ENCODE results near the gene TEX30. TPM values are rescaled to one million over a fixed set of nuclear protein-coding genes. Genes with fewer than 3 reads are reported as not detected.

Gene TEX30
- polyA plus RNA-seq, 1 donor (not counting 4 experiments of a cell fraction or from before 2014, with no cell fraction given) = 16.9 TPM

DNA sequence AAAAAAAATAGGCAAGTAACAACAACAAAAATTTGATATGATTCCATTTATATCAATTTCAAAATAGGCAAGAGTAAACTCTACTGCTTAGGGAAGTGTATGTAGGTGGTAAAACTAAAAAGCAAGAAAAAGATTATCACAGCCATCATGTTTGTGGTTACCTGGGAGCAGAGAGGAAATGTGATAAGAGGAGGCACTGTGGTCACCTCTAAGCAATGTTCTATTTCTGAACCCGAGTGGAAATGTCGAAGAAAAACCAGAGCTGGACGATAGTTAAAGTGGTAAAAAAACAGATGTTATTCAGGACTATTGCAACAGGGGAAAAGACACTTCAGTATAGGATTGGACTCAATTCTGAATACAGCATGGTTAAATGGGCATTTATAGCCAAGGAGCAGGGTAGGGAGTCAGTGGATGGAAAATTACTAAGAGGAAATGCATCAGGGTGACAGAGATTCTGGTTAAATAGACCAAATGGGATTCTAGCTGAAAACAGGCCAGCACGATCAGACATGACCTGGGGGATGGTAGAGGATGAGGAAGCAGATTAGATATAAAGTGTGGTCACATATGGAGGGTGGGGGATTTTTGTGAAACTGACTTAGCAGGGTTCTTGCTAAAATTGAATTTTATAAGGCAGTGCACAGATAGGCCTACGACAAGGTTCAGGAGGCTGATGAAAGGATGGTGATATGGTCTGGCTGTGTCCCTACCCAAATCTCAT, 6.0 kb upstream of the TEX30 start:
- Histone ChIP-seq H4K20me1 (ENCODE audit: control insufficient read depth, extremely low read depth, insufficient read depth, low read length) (no peaks in the 10 kb centered on the region), H3K4me2 (ENCODE audit: control insufficient read depth, extremely low read depth, insufficient read depth, low read depth, low read length) (no peak overlapping the region), H3K79me2 (ENCODE audit: control insufficient read depth, insufficient read depth, low read length) (no peaks in the 10 kb centered on the region), H3K27me3 (ENCODE audit: control insufficient read depth, extremely low read depth, insufficient read depth, low read length) (no peaks in the 10 kb centered on the region), H3K9ac (ENCODE audit: control insufficient read depth, extremely low read depth, insufficient read depth, low read length) (no peak overlapping the region), H3K9me3 (ENCODE audit: control insufficient read depth, low read depth, low read length) (no peaks in the 10 kb centered on the region), H3K27ac (ENCODE audit: control insufficient read depth, insufficient read depth, low read length) (no peak overlapping the region), H2AFZ (ENCODE audit: control insufficient read depth, low read length) (no peak overlapping the region), H3K4me3 (ENCODE audit: control insufficient read depth in 2 of 3, extremely low read depth in 1 of 3, insufficient read depth in 2 of 3, low read depth in 1 of 3, low read length in 3 of 3) (no peak overlapping the region), H3K9me1 (ENCODE audit: control insufficient read depth, extremely low read depth, insufficient read depth, low read length) (no peaks in the 10 kb centered on the region), H3K4me1 (ENCODE audit: control insufficient read depth, extremely low read depth, insufficient read depth, low read length) (no peaks in the 10 kb centered on the region), H3K36me3 (ENCODE audit: control insufficient read depth in 2 of 2, extremely low read depth in 1 of 2, insufficient read depth in 2 of 2, low read length in 2 of 2) (peaks cover 0 to 2% of the 10 kb centered on the region in 2 experiments)
- FAIRE-seq (no peak), DNase-seq (ENCODE audit: low read depth, low spot score) (no peak)
- TF ChIP-seq, protein P1, sequence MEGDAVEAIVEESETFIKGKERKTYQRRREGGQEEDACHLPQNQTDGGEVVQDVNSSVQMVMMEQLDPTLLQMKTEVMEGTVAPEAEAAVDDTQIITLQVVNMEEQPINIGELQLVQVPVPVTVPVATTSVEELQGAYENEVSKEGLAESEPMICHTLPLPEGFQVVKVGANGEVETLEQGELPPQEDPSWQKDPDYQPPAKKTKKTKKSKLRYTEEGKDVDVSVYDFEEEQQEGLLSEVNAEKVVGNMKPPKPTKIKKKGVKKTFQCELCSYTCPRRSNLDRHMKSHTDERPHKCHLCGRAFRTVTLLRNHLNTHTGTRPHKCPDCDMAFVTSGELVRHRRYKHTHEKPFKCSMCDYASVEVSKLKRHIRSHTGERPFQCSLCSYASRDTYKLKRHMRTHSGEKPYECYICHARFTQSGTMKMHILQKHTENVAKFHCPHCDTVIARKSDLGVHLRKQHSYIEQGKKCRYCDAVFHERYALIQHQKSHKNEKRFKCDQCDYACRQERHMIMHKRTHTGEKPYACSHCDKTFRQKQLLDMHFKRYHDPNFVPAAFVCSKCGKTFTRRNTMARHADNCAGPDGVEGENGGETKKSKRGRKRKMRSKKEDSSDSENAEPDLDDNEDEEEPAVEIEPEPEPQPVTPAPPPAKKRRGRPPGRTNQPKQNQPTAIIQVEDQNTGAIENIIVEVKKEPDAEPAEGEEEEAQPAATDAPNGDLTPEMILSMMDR (optimal IDR thresholded peaks at IDR 0.05 in 1 of 3, IDR thresholded peaks at IDR 0.05 in 1 of 3, conservative IDR thresholded peaks at IDR 0.05 in 1 of 3; ENCODE audit: extremely low read depth in 1 of 3, insufficient read depth in 2 of 3, low read length in 3 of 3) = no peak
- TF ChIP-seq EZH2 (IDR thresholded peaks at IDR 0.05; ENCODE audit: low read length) = no peak
- dilution Hi-C loops (cut with MboI; ENCODE audit: extremely low pct_ligation_motif_present, low sequenced_read_pairs) = no loop called here

DNA sequence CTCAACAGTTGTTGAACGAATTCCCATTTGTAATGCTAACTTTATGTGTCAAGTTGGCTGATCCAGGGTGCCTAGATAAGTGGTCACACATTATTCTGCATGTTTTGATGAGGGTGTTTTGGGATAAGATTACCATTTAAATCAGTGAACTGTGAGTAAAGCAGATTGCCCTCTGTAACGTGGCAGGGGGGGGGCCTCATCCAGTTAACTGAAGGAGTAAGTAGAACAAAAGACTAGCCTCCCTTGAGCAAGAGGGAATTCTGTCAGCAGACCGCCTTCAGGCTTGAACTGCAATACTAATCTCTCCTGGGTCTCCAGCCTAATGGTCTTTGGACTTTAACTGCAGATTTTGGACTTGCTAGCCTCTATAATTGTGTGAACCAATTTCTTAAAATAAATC, 4.2 kb upstream of the TEX30 start:
- Histone ChIP-seq H3K36me3 (ENCODE audit: control insufficient read depth in 2 of 2, extremely low read depth in 1 of 2, insufficient read depth in 2 of 2, low read length in 2 of 2) (no peaks in the 10 kb centered on the region), H3K4me1 (ENCODE audit: control insufficient read depth, extremely low read depth, insufficient read depth, low read length) (peaks cover 2% of the 10 kb centered on the region), H3K9me1 (ENCODE audit: control insufficient read depth, extremely low read depth, insufficient read depth, low read length) (no peaks in the 10 kb centered on the region), H3K4me3 (ENCODE audit: control insufficient read depth in 2 of 3, extremely low read depth in 1 of 3, insufficient read depth in 2 of 3, low read depth in 1 of 3, low read length in 3 of 3) (no peak overlapping the region), H3K9ac (ENCODE audit: control insufficient read depth, extremely low read depth, insufficient read depth, low read length) (no peak overlapping the region), H4K20me1 (ENCODE audit: control insufficient read depth, extremely low read depth, insufficient read depth, low read length) (no peaks in the 10 kb centered on the region), H3K27me3 (ENCODE audit: control insufficient read depth, extremely low read depth, insufficient read depth, low read length) (no peaks in the 10 kb centered on the region), H2AFZ (ENCODE audit: control insufficient read depth, low read length) (no peak overlapping the region), H3K27ac (ENCODE audit: control insufficient read depth, insufficient read depth, low read length) (no peak overlapping the region), H3K79me2 (ENCODE audit: control insufficient read depth, insufficient read depth, low read length) (peaks cover 5% of the 10 kb centered on the region), H3K9me3 (ENCODE audit: control insufficient read depth, low read depth, low read length) (no peaks in the 10 kb centered on the region), H3K4me2 (ENCODE audit: control insufficient read depth, extremely low read depth, insufficient read depth, low read depth, low read length) (no peak overlapping the region)
- FAIRE-seq (no peak), DNase-seq (ENCODE audit: low read depth, low spot score) (no peak)
- TF ChIP-seq EZH2 (IDR thresholded peaks at IDR 0.05; ENCODE audit: low read length) = no peak
- TF ChIP-seq, protein P1 (optimal IDR thresholded peaks at IDR 0.05 in 1 of 3, IDR thresholded peaks at IDR 0.05 in 1 of 3, conservative IDR thresholded peaks at IDR 0.05 in 1 of 3; ENCODE audit: extremely low read depth in 1 of 3, insufficient read depth in 2 of 3, low read length in 3 of 3) = no peak
- dilution Hi-C loops (cut with MboI; ENCODE audit: extremely low pct_ligation_motif_present, low sequenced_read_pairs) = no loop called here

Measured in keratinocyte (primary cell).